SK-N-SH treated with all-trans-retinoic acid at 6 μM for 48 hours (cell line): Measurements from ENCODE around the gene TAP1.

Source experiments
- CREB5 ChIP-seq: fragments of 250-450 bp; sonication (Bioruptor Pico); IDR thresholded peaks from 2 replicates; pipeline ENCODE4 v1.5.1; 2020; ENCODE audit warnings: low read depth, mild to moderate bottlenecking, moderate library complexity
- PATZ1 ChIP-seq: fragments of 250-450 bp; sonication (Bioruptor Pico); IDR thresholded peaks from 2 replicates; pipeline ENCODE4 v1.8.0; 2020; ENCODE audit warnings: mild to moderate bottlenecking, moderate library complexity, borderline replicate concordance

- TF ChIP-seq PATZ1 (CRISPR knock-in tag) (no peak), CREB5 (CRISPR knock-in tag) (no peak)
Measured at GRCh38 chr6:32814145-32814544, 39.4 kb downstream of the TAP1 start.
